H1 (cell line): ENCODE measurements around the gene APOBEC3C.

ENCODE experiments used
- BCL11A ChIP-seq, 2 experiments: IDR thresholded peaks; one replicate each; pipeline ENCODE4 v1.6.1; 2011; ENCODE audit warnings: low read depth in 2 of 2, low read length in 2 of 2, mild to moderate bottlenecking in 2 of 2
- CEBPB ChIP-seq: IDR thresholded peaks from 2 replicates; pipeline ENCODE4 v1.6.1; 2012; ENCODE audit warnings: low read depth, low read length
- CTCF ChIP-seq, 3 experiments: IDR thresholded peaks; 1 replicate in 2 of 3; 2 replicates in 1 of 3; pipeline versions ENCODE4 v1.5.1 to v1.6.1; 2011; ENCODE audit warnings: low read length in 3 of 3, mild to moderate bottlenecking in 3 of 3, inconsistent platforms in 2 of 3, low read depth in 1 of 3, moderate library complexity in 1 of 3; ENCODE audit not compliant: insufficient read depth in 1 of 3; ENCODE audit errors: control extremely low read depth in 1 of 3
- EGR1 ChIP-seq: IDR thresholded peaks from 2 replicates; pipeline ENCODE4 v1.6.1; 2011; ENCODE audit warnings: low read depth, low read length, borderline replicate concordance
- FOSL1 ChIP-seq: IDR thresholded peaks from 2 replicates; pipeline ENCODE4 v1.6.1; 2011; ENCODE audit warnings: mild to moderate bottlenecking, low read depth, low read length, moderate library complexity; ENCODE audit not compliant: insufficient read depth
- JUN ChIP-seq: IDR thresholded peaks from 2 replicates; pipeline ENCODE4 v1.6.1; 2011; ENCODE audit warnings: low read depth, mild to moderate bottlenecking, improper control_type of control experiment, low read length
- POLR2A ChIP-seq, 2 experiments: IDR thresholded peaks; 1 replicate in 1 of 2; 2 replicates in 1 of 2; pipeline ENCODE4 v1.6.1; 2011; ENCODE audit warnings: low read depth in 2 of 2, low read length in 2 of 2, mild to moderate bottlenecking in 2 of 2; ENCODE audit errors: control extremely low read depth in 1 of 2
- SIN3A ChIP-seq, 2 experiments: IDR thresholded peaks in 1 of 2; conservative IDR thresholded peaks in 1 of 2; 2 replicates each; pipeline ENCODE4 v1.6.1; 2011 to 2012; ENCODE audit warnings: low read length in 2 of 2, improper control_type of control experiment in 1 of 2, low read depth in 1 of 2, mild to moderate bottlenecking in 1 of 2
- SIRT6 ChIP-seq: IDR thresholded peaks from one replicate; pipeline ENCODE4 v1.7.1; 2012; ENCODE audit warnings: low read length, inconsistent platforms
- TCF12 ChIP-seq: IDR thresholded peaks from 2 replicates; pipeline ENCODE4 v1.6.1; 2011; ENCODE audit warnings: low read depth, mild to moderate bottlenecking, low read length
- TEAD4 ChIP-seq: IDR thresholded peaks from 2 replicates; pipeline ENCODE4 v1.6.1; 2012; ENCODE audit warnings: low read depth, low read length, inconsistent platforms, mixed read lengths
- USF2 ChIP-seq: IDR thresholded peaks from 2 replicates; pipeline ENCODE4 v1.6.1; 2011; ENCODE audit warnings: low read length, improper control_type of control experiment
- YY1 ChIP-seq: IDR thresholded peaks from 2 replicates; pipeline ENCODE4 v1.6.1; 2011; ENCODE audit warnings: low read depth, mild to moderate bottlenecking, low read length
- ZNF274 ChIP-seq: IDR thresholded peaks from 2 replicates; pipeline ENCODE4 v1.7.0; 2012; ENCODE audit warnings: low read length, borderline replicate concordance; ENCODE audit errors: extremely low read depth

GRCh38 chr22:38968801-38969200 lies 45.3 kb upstream of the APOBEC3C start:
- TF ChIP-seq CTCF (IDR thresholded peaks at IDR 0.05; ENCODE audit: control extremely low read depth in 1 of 3, insufficient read depth in 1 of 3, low read depth in 1 of 3, low read length in 3 of 3) (no peak), POLR2A (IDR thresholded peaks at IDR 0.05; ENCODE audit: control extremely low read depth in 1 of 2, low read depth in 2 of 2, low read length in 2 of 2) (no peak), ZNF274 (no peak), USF2 (no peak), SIRT6 (no peak), BCL11A (IDR thresholded peaks at IDR 0.05; ENCODE audit: low read depth in 2 of 2, low read length in 2 of 2) (no peak), SIN3A (conservative IDR thresholded peaks at IDR 0.05 in 1 of 2, IDR thresholded peaks at IDR 0.05 in 1 of 2; ENCODE audit: low read depth in 1 of 2, low read length in 2 of 2) (no peak), TCF12 (no peak), CEBPB (no peak), TEAD4 (no peak), YY1 (no peak), JUN (no peak), FOSL1 (no peak), EGR1 (no peak)
